DMS 273 (cell line): ENCODE measurements around the gene TBATA.
"Not testable (repeated sequence)": the region's sequence is repeated elsewhere in the genome, so short reads cannot be mapped to it uniquely, and the experiment has no call there.

ENCODE experiments used
- DNase-seq: peaks from one replicate; lab custom pipeline; 2025; ENCODE audit not compliant: unreplicated experiment; lab: John Stamatoyannopoulos, UW

The TBATA gene

GRCh38 chr10:70779511-70780369, 5.4 kb downstream of the TBATA start:
- no peak for DNase-seq

DNA sequence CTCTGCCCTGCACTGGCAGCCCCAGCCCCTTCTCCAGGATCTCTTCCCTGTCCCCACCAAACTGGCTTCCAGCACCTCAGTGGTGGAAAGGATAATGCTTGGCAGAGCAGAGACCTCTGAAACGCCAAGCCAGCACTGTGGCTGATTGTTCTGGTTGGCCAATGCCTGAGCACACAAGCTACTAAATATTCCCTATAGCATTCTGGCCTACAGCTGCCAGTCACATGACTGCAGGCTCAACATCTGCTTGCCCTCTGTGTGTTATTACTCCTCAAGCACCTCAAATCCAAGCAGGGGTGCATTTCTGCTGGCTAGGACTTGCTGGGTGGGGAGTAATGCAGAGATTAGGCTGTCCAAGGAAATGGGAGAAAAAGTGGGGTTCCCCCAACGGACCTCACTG, 6.1 kb downstream of the TBATA start:
- DNase-seq, result peak; percentile 44

- no peak for DNase-seq
Measured at GRCh38 chr10:70778267-70778924, 6.8 kb downstream of the TBATA start.

DNA sequence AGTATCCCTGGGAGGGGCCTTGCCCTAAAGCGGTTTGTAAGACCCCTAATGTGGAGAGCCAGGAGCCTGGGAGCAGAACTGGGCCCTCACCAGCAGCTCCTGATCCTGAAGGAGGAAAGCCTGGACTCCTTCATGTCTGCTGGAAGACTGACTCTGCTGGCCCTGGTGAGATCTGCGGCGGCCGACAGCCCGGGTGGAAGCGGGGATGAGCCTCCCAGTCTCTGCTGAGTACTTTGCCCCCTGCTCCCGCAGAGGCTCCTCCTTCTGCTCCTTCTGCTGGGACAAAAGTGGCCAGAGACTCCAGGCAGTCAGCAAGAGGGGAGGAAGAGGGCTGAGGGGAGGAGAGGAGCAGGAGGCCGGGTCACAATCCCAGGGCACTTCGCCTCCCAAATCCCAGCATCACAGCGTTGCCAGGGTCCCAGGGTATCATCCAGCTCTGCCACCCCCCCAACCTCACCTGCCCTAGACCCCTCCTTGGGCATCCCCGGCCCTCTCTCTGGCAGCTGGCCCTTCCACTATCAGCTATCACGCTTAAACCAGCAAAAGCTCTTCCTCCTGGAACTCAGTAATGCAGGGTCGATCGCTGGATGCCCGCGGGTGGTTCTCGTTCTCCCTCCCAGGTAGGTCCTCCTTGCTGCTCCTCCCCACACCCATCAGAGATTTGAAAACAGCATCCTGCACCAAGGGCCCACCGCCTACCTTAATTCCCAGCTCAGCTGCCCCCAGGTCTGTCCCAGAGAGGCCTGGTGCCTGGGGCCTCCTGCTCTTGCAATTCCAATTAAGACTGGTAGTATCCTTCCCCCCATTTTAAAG, 7.9 kb downstream of the TBATA start:
- no peak for DNase-seq

DNA sequence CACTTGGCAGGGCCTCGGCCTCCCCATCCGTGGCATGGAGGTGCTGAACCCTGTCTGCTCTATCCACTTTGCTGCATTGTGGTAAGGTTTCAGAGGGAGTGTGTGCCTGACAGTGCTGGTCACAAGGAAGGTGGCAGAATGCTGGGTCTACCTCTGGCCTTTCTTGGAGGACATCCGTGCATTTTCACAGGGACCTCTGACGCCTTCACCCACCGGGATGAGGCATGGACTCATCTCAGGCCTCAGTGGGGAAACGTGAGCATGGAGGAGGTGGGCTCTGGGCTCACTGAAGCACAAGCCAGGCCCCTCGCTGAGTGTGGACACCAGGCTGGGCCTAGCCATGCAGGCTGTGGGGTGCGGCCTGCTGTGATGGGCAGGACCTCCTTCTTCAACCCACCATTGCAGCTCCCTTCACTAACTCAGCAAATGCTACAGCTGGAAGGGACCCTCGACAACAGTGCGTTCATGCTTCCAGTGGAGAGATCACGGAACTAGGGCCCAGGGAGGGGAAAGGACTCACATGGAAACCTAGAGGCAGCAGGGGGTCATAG, 8.6 kb downstream of the TBATA start:
- DNase-seq, result no peak

DNA sequence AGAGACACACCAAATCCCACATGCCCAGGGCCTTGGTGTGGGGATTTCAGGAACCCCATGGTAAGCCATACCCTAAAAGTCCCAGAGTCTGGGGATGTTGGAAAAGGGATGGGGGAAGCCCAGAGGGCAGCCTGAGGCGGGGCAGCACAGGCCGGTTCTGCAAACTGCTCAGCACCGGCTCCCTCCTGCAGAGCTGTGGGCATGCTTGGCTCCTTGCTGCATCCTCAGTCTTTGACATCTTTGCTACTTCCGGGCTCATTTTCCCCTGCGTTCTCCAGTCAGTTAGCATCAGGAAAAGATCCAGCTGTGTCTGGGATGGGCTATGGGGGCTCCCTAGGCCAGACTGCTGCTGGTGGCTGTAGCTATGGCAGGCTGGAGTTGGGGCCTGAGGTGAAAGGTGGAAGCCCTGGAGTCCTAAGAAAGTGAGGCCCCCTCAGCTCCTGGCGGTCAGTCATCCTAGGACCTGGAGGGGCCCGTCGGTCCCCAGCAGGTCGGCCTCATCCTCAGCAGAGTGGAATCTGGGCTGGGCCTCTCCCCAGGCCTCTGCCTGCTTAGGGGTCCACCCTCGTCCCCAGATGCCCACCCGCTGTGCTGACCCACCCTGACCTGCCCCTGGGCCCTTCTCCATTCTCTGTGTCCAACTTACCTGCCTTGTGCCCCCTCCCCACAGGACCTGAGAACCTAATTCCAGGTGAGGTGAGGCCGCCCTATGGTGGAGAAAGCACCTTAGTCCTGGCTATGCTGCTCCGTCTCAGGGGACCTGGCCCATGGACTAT, 9.3 kb downstream of the TBATA start:
- no peak for DNase-seq

GRCh38 chr10:70774810-70775678, 10.1 kb downstream of the TBATA start:
- no peak for DNase-seq

DNA sequence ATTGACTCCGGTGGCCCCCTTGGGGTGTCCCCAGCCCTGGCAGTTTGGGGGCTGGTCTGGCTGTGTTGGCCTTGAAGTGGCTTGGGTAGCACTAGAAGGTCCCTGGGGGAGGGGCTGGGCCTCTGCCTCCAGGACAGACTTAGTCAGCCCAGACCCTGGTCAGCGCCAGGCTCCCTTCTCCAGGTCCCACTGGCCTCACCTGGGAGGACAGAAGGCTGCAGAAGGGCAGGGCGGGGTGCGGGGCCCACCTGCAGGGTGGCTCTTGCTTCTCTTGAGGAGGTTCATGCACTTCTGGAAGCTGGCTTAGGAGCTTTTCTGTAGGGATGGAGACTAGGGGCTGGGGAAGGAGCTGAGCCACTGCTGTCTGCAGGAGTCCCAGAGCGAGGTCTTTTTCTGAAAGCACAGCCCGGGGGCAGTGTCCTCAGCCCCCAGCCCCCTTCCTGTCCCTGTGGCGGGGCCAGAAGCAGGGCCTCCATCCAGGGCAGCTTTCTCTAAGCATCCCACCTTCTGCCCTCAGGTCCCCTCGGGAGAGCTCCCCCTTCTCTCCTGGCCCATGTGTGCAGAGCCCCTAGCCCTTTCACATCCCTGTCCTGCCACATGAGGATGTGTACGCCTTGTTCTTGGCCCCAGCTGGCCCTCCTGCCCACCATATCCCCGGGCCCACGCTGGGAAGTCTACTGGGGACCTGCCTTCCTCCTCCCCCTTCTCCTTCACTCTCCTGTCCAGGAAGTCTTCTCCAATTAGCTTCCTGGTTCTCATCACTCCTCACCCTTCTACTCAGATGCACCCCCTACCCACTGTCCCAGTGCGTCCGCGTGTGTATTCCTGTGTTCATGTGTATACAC, 11.0 kb downstream of the TBATA start:
- DNase-seq, result no peak

DNA sequence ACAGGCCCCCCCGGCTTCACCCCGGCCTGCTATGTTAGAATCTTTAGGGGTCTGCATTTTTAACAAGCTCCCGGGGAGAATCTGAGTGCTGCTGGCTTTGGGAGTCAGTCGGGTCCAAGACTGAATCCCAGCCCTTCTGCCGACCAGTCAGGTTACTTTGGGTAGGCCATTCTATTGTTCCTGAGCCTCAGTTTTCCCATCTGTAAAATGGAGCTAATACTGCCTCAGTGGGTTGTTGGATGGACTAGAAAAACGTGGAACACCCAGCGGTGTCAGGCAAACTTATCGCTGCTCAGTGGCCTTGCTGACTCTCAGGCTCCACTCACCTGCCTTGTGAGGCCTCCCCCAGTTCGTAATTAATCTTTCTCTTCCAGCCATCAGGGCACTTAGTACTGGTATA, 11.7 kb downstream of the TBATA start:
- DNase-seq, result no peak

DNA sequence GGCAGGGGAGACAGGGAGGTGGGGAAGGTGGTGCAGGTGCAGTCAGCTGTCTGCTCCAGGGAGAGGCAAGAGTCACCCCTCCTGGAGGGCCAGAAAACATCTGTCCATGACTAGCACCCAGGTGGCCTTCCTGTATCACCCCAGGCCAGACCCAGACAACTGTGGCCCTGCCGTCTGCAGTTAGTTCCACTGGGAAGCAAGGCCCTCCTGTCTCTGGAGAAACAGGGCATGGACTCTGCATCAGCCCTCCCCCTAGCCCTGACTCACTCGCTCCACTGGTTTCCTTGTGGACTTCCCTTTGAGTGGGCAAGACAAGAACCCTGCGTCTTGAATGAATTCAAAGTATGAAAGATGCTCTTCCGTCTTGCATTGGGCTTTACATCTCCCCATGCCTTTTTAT, 12.6 kb downstream of the TBATA start:
- DNase-seq, result no peak

GRCh38 chr10:70771311-70772194, 13.6 kb downstream of the TBATA start:
- no peak for DNase-seq

GRCh38 chr10:70770516-70770915, 14.7 kb downstream of the TBATA start:
- not testable (repeated sequence) for DNase-seq

- no peak for DNase-seq
Measured at GRCh38 chr10:70770001-70770400, 15.2 kb downstream of the TBATA start.

DNA sequence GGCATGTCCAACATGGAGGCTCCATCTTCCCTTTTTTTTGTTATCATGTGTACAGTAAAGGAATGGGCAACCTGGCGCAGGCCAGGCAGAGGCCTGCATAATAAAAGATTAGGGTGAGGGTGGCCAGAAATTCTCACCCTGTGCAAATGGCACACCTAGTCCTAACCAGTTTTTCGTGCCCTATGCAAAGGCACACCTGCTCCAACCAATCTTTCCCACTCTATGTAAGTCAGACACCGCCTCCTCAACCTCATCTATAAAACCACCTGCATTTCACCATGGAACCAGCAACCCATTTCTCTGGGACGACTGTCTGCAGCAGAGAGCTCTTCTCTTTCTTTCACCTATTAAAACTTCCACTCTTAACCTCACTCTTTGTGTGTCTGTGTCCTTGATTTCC, 16.1 kb downstream of the TBATA start:
- no peak for DNase-seq

DNA sequence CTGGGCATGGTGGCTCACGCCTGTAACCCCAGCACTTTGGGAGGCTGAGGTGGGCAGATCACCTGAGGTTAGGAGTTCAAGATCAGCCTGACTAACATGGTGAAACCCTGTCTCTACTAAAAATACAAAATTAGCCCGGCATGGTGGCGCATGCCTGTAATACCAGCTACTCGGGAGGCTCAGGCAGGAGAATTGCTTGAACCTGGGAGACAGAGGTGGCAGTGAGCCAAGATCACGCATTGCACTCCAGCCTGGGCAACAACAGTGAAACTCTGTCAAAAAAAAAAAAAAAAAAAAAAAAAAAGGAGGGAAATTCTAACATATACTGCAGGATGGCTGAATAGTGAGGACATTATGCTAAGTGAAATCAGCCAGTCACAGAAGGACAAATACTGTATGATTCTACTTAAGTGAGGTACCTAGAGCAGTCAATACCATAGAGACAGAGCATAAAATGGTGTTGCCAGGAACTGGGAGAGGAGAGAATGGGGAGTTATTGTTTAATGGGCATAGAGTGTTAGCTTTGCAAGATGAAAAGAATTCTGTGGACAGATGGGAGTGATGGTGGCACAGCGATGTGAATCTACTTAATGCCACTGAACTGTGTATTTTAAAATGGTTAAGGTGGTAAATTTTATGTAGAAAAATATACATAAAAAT, 17.0 kb downstream of the TBATA start:
- not testable (repeated sequence) for DNase-seq

- DNase-seq, result no peak
Measured at GRCh38 chr10:70765794-70766594, 19.2 kb downstream of the TBATA start.
